ENCODE results near the gene MAD1L1.

MAD1L1 gene

DNA sequence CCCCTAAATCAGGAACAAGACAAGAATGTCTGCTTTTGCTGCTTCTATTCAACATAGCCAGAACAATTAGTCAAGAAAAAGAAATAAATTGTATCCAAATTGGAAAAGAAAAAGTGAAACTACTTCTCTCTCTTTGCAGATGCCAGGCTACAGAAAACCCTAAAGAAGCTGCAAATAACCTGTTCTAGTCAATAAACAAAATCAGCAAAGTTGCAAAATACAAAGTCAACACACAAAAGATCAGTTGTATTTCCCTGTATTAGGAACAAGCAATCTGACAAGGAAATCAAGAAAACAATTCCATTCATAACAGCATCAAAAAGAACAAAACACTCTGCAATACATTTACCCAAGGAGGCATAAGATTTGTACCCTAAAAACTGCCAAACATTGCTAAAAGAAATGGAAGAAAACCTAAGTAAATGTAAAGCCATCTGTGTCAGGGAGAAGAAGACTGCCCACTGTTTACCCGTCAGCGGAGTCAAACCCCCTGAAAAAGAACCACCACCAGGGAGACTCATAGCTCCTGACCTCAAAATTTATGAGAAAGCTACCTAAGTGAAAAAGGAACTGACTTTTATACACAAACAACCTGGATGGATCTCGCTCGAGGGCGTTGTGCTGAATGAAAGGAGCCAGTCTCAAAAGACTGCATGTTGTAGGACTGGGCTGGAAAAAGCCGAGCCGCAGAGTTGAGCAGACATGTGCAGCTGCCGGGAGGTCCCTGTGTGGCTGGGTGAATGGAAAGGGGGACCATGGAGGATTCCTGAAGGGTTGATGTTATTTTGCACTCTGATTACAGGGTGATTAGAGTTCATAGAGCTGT, 263.1 kb downstream of the MAD1L1 start:
- no peaks in the 10 kb centered on the region for H3K9me3 ChIP-seq (ENCODE audit: control insufficient read depth, insufficient read depth, low read length)
- H3K4me3 ChIP-seq (ENCODE audit: low read length), result no peak overlapping the region
- H3K36me3 ChIP-seq (ENCODE audit: control insufficient read depth, low read length), result peaks cover 9% of the 10 kb centered on the region
- H3K4me1 ChIP-seq (ENCODE audit: control insufficient read depth, low read length), result no peaks in the 10 kb centered on the region
- H3K79me2 ChIP-seq (ENCODE audit: control insufficient read depth, low read length), result no peaks in the 10 kb centered on the region
- peaks cover 8% of the 10 kb centered on the region for H3F3A ChIP-seq (ENCODE audit: control insufficient read depth, insufficient read depth)
- no peaks in the 10 kb centered on the region for H4K20me1 ChIP-seq (ENCODE audit: control insufficient read depth, insufficient read depth, low read depth, low read length)
- TF ChIP-seq EZH2phosphoT487 (IDR thresholded peaks at IDR 0.05; ENCODE audit: borderline replicate concordance, low read length), result no peak
- TF ChIP-seq, protein P1, sequence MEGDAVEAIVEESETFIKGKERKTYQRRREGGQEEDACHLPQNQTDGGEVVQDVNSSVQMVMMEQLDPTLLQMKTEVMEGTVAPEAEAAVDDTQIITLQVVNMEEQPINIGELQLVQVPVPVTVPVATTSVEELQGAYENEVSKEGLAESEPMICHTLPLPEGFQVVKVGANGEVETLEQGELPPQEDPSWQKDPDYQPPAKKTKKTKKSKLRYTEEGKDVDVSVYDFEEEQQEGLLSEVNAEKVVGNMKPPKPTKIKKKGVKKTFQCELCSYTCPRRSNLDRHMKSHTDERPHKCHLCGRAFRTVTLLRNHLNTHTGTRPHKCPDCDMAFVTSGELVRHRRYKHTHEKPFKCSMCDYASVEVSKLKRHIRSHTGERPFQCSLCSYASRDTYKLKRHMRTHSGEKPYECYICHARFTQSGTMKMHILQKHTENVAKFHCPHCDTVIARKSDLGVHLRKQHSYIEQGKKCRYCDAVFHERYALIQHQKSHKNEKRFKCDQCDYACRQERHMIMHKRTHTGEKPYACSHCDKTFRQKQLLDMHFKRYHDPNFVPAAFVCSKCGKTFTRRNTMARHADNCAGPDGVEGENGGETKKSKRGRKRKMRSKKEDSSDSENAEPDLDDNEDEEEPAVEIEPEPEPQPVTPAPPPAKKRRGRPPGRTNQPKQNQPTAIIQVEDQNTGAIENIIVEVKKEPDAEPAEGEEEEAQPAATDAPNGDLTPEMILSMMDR (IDR thresholded peaks at IDR 0.05; ENCODE audit: low read depth, low read length, poor library complexity, severe bottlenecking), result no peak
- H3K4me2 ChIP-seq (ENCODE audit: low read length), result no peak overlapping the region
- no peaks in the 10 kb centered on the region for H3K9me2 ChIP-seq (replicated peaks; ENCODE audit: control insufficient read depth, low read length)
- no peaks in the 10 kb centered on the region for H3K27me3 ChIP-seq (ENCODE audit: control insufficient read depth, low read length)
- no peak overlapping the region for H3K27ac ChIP-seq (ENCODE audit: low read depth, low read length)

DNA sequence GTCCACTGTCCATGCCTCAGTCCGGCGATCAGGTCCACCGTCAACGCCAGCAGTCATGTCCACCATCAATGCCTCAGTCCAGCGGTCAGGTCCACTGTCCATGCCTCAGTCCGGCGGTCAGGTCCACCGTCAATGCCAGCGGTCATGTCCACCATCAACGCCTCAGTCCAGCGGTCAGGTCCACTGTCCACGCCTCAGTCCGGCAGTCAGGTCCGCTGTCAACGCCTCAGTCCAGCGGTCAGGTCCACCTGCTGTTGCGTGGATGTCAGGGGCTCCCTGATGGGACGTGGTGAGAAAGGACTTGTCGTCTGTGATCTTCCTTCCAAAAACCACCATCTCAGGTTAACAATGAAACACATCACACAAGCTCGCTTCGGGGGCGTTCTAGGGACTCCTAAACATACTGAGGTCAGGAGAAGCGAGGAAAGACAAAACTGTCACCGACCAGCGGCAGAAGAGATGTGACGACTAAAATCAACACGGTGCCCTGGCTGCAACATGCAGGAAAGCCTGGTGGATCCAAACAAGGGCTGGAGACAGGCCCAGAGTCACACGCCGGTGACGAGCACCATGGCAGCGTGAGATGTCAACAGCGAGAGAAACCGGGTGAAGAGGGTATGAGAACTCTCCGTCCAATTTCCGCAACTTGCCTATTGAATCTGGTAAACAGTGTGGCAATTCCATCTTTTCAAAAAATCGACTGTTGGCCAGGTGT, 264.2 kb downstream of the MAD1L1 start:
- Histone ChIP-seq H3K4me2 (ENCODE audit: low read length) (no peak overlapping the region), H4K20me1 (ENCODE audit: control insufficient read depth, insufficient read depth, low read depth, low read length) (no peaks in the 10 kb centered on the region), H3K36me3 (ENCODE audit: control insufficient read depth, low read length) (peaks cover 10% of the 10 kb centered on the region)

DNA sequence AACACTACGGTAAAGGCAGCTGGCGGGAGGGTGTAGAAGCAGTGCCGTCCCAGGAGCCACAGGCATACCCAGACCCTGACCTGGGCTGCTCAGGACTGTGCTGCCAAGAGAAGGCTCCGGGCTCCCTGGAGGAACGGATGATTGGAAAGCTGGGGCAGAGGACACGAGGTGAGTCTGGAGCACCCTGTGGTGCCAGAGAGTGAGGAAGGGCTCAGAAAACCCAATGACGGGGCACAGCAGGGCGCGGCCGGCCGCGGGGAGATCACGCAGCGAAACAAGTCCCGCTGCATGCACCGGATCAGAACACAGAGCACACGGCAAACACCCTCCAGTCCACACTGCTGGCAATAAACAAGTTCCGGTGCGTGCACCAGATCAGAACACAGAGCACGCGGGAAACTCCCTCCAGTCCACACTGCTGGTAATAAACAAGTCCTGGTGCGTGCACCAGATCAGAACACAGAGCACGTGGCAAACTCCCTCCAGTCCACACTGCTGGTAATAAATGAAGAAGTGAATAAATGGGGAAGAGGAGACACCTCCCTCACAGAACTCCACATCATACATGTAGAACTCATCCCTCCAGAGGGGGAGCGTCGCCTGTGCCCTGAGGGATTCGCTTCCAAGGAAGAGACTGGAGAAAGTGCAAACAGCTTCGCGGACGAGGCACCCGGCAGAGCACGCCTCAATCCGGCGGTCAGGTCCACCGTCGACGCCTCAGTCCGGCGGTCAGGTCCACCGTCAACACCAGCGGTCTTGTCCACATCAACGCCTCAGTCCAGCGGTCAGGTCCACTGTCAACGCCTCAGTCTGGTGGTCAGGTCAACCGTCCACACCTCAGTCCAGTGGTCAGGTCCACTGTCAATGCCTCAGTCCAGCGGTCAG, 265.0 kb downstream of the MAD1L1 start:
- no peak overlapping the region for H3K27ac ChIP-seq (ENCODE audit: low read depth, low read length)
- H3K79me2 ChIP-seq (ENCODE audit: control insufficient read depth, low read length), result no peaks in the 10 kb centered on the region
- no peaks in the 10 kb centered on the region for H3K4me1 ChIP-seq (ENCODE audit: control insufficient read depth, low read length)
- H3K27me3 ChIP-seq (ENCODE audit: control insufficient read depth, low read length), result no peaks in the 10 kb centered on the region
- H3K9me3 ChIP-seq (ENCODE audit: control insufficient read depth, insufficient read depth, low read length), result no peaks in the 10 kb centered on the region
- H3K4me3 ChIP-seq (ENCODE audit: low read length), result no peak overlapping the region
- no peaks in the 10 kb centered on the region for H3K9me2 ChIP-seq (replicated peaks; ENCODE audit: control insufficient read depth, low read length)
- peaks cover 8% of the 10 kb centered on the region for H3F3A ChIP-seq (ENCODE audit: control insufficient read depth, insufficient read depth)
- H3K36me3 ChIP-seq (ENCODE audit: control insufficient read depth, low read length), result peaks cover 18% of the 10 kb centered on the region
- no peaks in the 10 kb centered on the region for H4K20me1 ChIP-seq (ENCODE audit: control insufficient read depth, insufficient read depth, low read depth, low read length)
- no peak overlapping the region for H3K4me2 ChIP-seq (ENCODE audit: low read length)
- TF ChIP-seq, protein P1 (IDR thresholded peaks at IDR 0.05; ENCODE audit: low read depth, low read length, poor library complexity, severe bottlenecking), result no peak
- TF ChIP-seq EZH2phosphoT487 (IDR thresholded peaks at IDR 0.05; ENCODE audit: borderline replicate concordance, low read length), result no peak

More for the DNA sequence above, 264.2 kb downstream of the MAD1L1 start:
- no peaks in the 10 kb centered on the region for H3K27me3 ChIP-seq (ENCODE audit: control insufficient read depth, low read length)
- H3K9me3 ChIP-seq (ENCODE audit: control insufficient read depth, insufficient read depth, low read length), result no peaks in the 10 kb centered on the region
- no peak overlapping the region for H3K4me3 ChIP-seq (ENCODE audit: low read length)
- no peaks in the 10 kb centered on the region for H3K79me2 ChIP-seq (ENCODE audit: control insufficient read depth, low read length)
- H3F3A ChIP-seq (ENCODE audit: control insufficient read depth, insufficient read depth), result peaks cover 8% of the 10 kb centered on the region
- no peaks in the 10 kb centered on the region for H3K9me2 ChIP-seq (replicated peaks; ENCODE audit: control insufficient read depth, low read length)
- TF ChIP-seq, protein P1 (IDR thresholded peaks at IDR 0.05; ENCODE audit: low read depth, low read length, poor library complexity, severe bottlenecking), result no peak
- no peak for TF ChIP-seq EZH2phosphoT487 (IDR thresholded peaks at IDR 0.05; ENCODE audit: borderline replicate concordance, low read length)
- H3K4me1 ChIP-seq (ENCODE audit: control insufficient read depth, low read length), result no peaks in the 10 kb centered on the region
- H3K27ac ChIP-seq (ENCODE audit: low read depth, low read length), result no peak overlapping the region
